Omental fat pad (tissue), 4 donors: Measurements from ENCODE around the gene UBE3C. TPM values are rescaled to one million over a fixed set of nuclear protein-coding genes. Genes with fewer than 3 reads are reported as not detected.
"Not testable (repeated sequence)": the region's sequence is repeated elsewhere in the genome, so short reads cannot be mapped to it uniquely, and the experiment has no call there.

ENCODE experiments used
- ATAC-seq: fragments of 150-250 bp; one replicate; pipeline ENCODE4 v1.9.1; 2016; ENCODE audit warnings: mild to moderate bottlenecking, moderate library complexity; ENCODE audit not compliant: low FRiP score
- DNase-seq: peaks from one replicate; pipeline ENCODE4 v3.0.0-alpha.2; 2019; ENCODE audit warnings: low spot score
- total RNA-seq, 4 donors: library from RNA; depleted of rRNA; stranded (reverse); fragments of >200 nt; gene quantifications; one replicate each; pipeline ENCODE4 v1.1.0, GENCODE V29; 2016
- TF ChIP-seq, protein P1 (sequence below), 3 donors: fragments of 450-650 bp; IDR thresholded peaks; one replicate each; pipeline ENCODE4 v1.5.1; 2016 to 2017; ENCODE audit warnings: antibody characterized with exemption in 3 of 3, mild to moderate bottlenecking in 3 of 3, moderate library complexity in 2 of 3

UBE3C gene
- total RNA-seq, 4 donors from 2014 or later: 65.9 to 104 (median 78.3) TPM

DNA sequence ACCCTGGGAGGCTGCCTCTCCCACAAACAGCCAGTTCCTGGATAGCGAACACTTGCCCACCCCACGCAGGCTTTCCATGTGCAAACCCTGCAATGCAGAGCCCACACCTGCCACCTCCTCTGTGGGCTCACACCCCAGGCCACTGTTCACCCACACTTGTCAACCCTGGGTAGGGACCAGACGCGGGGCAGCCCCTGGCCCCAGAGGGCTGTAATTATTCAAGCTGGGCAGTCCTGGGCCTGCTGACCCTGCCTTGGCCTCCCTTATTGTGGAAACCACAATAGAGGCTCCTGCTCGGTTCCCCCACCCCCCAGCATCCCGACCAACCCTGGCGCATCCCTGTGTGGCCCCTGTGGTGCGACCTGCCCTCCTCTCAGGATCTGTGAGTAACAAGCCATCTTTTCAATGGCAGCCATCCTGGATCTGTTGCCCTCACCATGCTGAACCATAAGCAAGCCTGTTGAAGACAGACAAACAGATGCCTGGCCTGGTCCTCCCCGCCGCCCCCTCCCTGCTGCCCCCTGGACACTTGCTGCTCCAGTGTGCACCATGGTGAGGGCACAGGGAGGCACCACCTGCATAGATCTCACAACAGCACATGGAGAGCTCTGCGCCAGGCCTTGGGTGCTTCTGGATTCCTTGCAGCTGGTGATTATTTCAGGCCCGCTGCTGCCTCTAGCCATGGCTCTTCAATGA lies 15.8 kb upstream of the UBE3C start:
- ATAC-seq: no peak
- TF ChIP-seq, protein P1, sequence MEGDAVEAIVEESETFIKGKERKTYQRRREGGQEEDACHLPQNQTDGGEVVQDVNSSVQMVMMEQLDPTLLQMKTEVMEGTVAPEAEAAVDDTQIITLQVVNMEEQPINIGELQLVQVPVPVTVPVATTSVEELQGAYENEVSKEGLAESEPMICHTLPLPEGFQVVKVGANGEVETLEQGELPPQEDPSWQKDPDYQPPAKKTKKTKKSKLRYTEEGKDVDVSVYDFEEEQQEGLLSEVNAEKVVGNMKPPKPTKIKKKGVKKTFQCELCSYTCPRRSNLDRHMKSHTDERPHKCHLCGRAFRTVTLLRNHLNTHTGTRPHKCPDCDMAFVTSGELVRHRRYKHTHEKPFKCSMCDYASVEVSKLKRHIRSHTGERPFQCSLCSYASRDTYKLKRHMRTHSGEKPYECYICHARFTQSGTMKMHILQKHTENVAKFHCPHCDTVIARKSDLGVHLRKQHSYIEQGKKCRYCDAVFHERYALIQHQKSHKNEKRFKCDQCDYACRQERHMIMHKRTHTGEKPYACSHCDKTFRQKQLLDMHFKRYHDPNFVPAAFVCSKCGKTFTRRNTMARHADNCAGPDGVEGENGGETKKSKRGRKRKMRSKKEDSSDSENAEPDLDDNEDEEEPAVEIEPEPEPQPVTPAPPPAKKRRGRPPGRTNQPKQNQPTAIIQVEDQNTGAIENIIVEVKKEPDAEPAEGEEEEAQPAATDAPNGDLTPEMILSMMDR (IDR thresholded peaks at IDR 0.05): no peak
- no peak for DNase-seq

DNA sequence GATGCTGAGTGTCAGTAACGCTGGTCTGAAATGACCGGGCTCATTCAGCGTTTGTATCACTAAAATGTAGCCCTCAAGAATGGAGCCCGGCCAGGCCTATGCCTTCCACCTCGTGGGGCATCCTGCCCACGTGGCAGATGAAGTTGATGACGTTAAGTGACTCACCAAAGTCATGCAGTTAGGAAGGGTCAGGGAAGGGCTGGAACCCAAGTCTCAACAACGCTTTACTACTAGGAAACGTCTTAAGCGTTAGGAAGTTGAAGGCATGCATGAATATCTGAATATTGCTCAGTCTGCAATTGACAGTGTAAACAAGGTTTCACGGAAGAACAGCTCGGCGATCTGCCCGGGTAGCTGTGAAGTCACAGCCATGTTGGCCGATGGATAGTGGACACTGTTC lies 14.0 kb upstream of the UBE3C start:
- DNase-seq: no peak
- TF ChIP-seq, protein P1 (IDR thresholded peaks at IDR 0.05): no peak
- no peak for ATAC-seq

DNA sequence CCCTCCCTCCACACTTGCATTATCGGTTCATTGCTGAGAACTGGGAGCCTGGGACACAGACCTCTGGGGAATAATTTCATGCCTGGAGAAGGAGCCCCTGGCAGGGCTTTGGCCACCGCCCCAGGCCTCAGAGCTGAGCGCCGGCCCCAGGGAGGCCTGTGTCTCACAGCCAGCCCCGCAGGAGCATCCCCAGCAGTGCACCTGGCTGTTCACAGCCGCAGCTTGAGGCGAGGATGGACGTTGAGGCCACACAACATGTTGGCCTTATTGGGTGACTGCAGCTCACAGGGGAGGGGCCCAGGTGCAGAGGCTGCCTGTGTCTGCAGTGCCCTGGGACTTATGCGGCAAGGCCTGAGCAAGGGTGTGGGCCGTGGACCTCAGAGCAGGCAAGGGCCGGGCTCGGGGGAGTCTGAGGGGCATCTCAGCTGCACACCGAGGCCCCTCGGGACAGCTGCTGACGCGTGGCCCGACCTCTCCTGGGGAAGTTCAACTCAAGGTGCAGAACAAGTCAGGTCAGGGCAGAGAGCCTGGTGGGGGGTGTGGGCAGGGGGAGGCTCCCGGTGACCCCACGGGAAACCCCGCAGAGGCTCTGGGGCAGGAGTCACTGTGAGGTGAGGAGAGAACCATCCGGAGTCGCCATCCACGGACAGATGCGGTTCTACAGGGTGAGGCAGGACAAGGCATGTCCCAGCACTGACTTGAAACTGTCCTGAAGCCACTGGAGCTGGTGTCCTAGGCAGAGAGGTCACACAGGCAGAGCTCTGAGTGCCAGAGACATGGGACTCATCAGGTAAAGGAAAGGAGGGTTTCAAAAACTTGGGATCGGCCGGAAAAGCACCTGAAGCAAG lies 13.1 kb upstream of the UBE3C start:
- DNase-seq (no peak), ATAC-seq (no peak)

DNA sequence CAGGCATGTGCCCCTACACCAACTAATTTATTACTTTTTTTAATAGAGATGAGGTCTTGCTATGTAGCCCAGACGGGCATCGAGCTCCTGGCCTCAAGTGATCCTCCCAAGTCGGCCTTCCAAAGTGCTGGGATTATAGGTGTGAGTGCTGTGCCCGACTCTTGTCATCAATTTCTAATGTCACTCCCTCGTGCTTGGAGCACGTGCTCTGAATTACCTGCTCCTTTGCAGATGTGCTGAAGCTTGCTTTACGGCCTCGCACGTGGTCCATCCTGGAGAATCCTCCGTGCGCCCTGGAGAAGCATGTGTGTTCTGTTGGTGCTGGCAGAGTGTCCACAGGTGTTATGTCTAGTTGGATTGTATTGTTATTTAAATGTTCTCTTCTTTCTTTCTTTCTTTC lies 11.8 kb upstream of the UBE3C start:
- no peak for DNase-seq
- TF ChIP-seq, protein P1 (IDR thresholded peaks at IDR 0.05): no peak
- no peak for ATAC-seq

More for the DNA sequence above, 13.1 kb upstream of the UBE3C start:
- TF ChIP-seq, protein P1 (IDR thresholded peaks at IDR 0.05): no peak

DNA sequence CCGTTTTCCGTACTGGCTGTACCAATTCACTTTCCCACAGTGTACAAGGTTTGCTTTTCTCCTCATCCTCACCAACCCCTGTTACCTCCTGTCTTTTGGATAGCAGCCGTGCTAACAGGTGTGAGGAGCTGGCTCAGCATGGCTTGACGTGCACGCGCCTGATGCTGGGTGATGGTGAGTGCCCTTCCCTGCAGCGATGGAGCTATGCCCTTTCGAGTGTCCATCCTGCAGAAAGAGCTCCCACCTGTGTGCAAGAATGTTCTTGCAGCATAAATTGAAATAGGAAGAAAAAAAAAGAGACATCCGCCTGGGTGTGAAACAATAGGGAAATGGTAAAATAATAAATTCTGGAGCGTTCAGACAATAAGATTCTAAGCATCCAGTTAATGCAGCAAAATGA lies 9.5 kb upstream of the UBE3C start:
- DNase-seq (no peak), ATAC-seq (no peak)
- TF ChIP-seq, protein P1 (IDR thresholded peaks at IDR 0.05): no peak

DNA sequence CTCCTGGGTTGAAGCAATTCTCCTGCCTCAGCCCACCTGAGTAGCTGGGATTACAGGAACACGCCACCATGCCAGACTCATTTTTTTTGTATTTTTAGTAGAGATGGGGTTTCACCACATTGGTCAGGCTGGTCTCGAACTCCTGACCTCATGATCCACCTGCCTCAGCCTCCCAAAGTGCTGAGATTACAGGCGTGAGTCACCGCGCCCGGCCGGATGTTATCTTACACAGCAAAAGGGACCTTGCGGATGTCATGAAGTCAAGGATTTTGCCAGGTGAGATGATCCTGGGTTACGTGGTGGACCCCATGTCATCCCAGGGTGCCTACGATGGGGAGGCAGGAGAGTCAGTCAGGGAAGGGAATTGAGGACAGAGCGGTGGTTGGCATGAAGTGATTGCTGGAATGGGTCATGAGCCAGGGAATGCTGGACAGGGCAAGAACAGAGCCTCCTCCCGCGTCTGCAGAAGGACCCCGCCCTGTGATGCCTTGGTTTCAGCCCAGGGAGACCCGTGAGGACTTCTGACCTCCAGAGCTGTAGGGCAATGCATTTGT lies 8.7 kb upstream of the UBE3C start:
- DNase-seq (no peak), ATAC-seq (no peak)
- TF ChIP-seq, protein P1 (IDR thresholded peaks at IDR 0.05): no peak

DNA sequence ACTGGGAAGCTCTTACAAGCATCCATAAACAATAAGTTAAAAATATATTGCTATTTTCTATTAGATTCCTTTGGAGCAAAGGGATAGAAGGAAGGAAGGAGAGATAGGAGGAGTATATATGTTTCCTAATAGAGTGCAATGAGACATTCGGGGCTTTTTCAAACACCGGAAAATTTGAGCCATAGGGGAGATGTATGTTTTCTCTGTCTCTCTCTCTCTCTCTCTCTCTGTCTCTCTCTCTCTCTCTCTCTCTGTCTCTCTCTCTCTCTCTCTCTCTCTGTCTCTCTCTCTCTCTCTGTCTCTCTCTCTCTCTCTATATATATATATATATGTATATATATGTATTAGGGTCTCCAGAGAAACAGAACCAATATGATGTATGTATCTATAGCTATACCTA lies 7.9 kb upstream of the UBE3C start:
- DNase-seq, ATAC-seq: not testable (repeated sequence)
